Tibial artery (tissue), 4 donors: Measurements from ENCODE around the gene NCAM1.

Experiments used
- DNase-seq, 2 donors: peaks; one replicate each; pipeline ENCODE4 v3.0.0-alpha.2; 2019
- H3K27ac ChIP-seq, 2 donors: fragments of 200-600 bp; sonication (generic) in 1 of 2; 1 replicate in 1 of 2; 2 replicates in 1 of 2; pipeline ENCODE4 v1.5.1; 2018 to 2019; ENCODE audit warnings: mild to moderate bottlenecking in 1 of 2
- H3K27me3 ChIP-seq, 2 donors: fragments of 200-600 bp; sonication (generic) in 1 of 2; one replicate each; pipeline versions ENCODE4 v1.5.1 to v1.6.0; 2016 to 2019
- H3K36me3 ChIP-seq, 3 donors: fragments of 200-600 bp; sonication (generic) in 2 of 3; one replicate each; pipeline ENCODE4 v1.5.1; 2016 to 2019; ENCODE audit warnings: mild to moderate bottlenecking in 2 of 3
- H3K4me1 ChIP-seq, 4 donors: fragments of 200-600 bp; sonication (generic) in 2 of 4; 1 replicate in 3 of 4; 2 replicates in 1 of 4; pipeline ENCODE4 v1.5.1; 2016 to 2019
- H3K4me3 ChIP-seq, 2 donors: fragments of 200-600 bp; sonication (generic) in 1 of 2; 1 replicate in 1 of 2; 2 replicates in 1 of 2; pipeline ENCODE4 v1.5.1; 2018 to 2019; ENCODE audit warnings: mild to moderate bottlenecking in 2 of 2
- H3K9me3 ChIP-seq, 3 donors: fragments of 200-600 bp; sonication (generic) in 1 of 3; one replicate each; pipeline ENCODE4 v1.5.1; 2016 to 2019
- intact Hi-C: fragments of 100-400 bp; cut with DNase I; formaldehyde crosslinking; loops from one replicate; pipeline ENCODE4 v1.15.0; 2023; ENCODE audit warnings: low total_unique reads
- TF ChIP-seq, protein P1 (sequence below), 2 experiments: fragments of 200-600 bp in 1 of 2; fragments of 450-650 bp in 1 of 2; IDR thresholded peaks; one replicate each; pipeline ENCODE4 v1.5.1; 2017 to 2019; ENCODE audit warnings: antibody characterized with exemption in 2 of 2, mild to moderate bottlenecking in 1 of 2, moderate library complexity in 1 of 2

Gene NCAM1

GRCh38 chr11:113153847-113154246, 192.6 kb downstream of the NCAM1 start:
- no peak overlapping the region for H3K4me3 ChIP-seq
- no peaks in the 10 kb centered on the region for H3K4me1 ChIP-seq
- peaks cover 0 to 2% of the 10 kb centered on the region in 2 donors for H3K27me3 ChIP-seq
- TF ChIP-seq, protein P1, sequence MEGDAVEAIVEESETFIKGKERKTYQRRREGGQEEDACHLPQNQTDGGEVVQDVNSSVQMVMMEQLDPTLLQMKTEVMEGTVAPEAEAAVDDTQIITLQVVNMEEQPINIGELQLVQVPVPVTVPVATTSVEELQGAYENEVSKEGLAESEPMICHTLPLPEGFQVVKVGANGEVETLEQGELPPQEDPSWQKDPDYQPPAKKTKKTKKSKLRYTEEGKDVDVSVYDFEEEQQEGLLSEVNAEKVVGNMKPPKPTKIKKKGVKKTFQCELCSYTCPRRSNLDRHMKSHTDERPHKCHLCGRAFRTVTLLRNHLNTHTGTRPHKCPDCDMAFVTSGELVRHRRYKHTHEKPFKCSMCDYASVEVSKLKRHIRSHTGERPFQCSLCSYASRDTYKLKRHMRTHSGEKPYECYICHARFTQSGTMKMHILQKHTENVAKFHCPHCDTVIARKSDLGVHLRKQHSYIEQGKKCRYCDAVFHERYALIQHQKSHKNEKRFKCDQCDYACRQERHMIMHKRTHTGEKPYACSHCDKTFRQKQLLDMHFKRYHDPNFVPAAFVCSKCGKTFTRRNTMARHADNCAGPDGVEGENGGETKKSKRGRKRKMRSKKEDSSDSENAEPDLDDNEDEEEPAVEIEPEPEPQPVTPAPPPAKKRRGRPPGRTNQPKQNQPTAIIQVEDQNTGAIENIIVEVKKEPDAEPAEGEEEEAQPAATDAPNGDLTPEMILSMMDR (IDR thresholded peaks at IDR 0.05), result no peak
- intact Hi-C loops, result no loop called here
- DNase-seq, result no peak
- H3K27ac ChIP-seq, result no peak overlapping the region
- no peaks in the 10 kb centered on the region for H3K36me3 ChIP-seq
- no peaks in the 10 kb centered on the region for H3K9me3 ChIP-seq

DNA sequence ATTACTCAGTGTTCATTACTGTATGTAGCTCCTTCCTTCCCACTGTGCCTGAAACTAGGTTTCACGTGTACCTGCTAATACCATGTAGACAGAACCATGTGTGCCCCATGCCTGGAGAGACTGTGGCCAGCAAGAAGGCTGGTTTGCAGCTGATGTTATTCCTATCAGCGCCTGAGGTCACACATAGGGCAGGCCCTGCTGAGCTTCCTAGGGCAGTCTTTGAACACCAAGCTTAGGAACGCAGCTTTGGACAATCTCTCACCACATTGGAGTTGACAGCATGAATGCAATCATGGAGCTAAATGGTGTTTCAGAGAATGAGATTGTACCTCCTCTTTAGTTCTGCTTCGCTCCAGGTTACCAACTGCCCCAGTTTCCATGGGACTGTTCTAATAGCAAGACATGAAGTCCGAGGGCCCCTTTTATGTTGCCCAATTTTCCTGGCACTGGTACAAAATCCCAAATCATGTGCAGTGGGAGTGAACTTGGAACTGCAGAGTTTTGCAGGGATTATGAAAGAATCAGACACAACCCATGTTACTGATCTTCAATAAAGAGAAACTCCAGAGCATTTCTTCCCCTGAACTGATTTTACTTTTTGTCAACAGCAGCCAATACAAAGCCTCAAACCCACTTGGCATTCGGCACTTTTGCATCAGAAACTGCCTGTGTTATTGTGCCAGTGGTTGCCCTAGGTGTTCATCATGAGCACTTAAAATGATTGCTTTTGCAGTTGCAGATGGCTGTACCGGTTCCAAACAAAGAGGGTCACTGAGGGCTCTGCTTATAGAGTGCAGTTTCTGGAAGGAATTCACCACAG, 199.0 kb downstream of the NCAM1 start:
- Histone ChIP-seq H3K27ac (no peak overlapping the region), H3K9me3 (no peaks in the 10 kb centered on the region), H3K36me3 (no peaks in the 10 kb centered on the region), H3K27me3 (no peaks in the 10 kb centered on the region), H3K4me3 (no peak overlapping the region), H3K4me1 (peaks cover 0 to 14% (median 8%) of the 10 kb centered on the region in 4 donors)
- TF ChIP-seq, protein P1 (IDR thresholded peaks at IDR 0.05), result no peak
- peak in 1 of 2 donors; percentile 54 for DNase-seq
- intact Hi-C loops, result no loop called here

DNA sequence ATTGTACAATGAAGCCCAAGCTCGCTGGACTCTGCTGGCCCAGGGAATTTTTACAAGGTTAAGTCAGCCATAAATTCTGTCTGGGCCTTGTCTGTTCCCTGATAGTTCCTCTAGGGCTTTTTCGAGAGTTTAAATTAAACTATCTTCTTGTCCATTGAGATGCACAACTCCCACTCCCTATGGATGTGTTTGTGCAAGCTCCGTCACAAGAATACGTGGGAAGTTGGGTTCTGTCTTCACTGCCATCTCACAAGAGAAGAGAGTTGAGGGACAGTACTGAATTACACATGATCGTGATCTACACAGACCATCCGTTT, 199.5 kb downstream of the NCAM1 start:
- intact Hi-C loops, result no loop called here
- Histone ChIP-seq H3K27ac (no peak overlapping the region), H3K27me3 (no peaks in the 10 kb centered on the region), H3K4me3 (no peak overlapping the region), H3K4me1 (peaks cover 0 to 14% (median 8%) of the 10 kb centered on the region in 4 donors), H3K36me3 (no peaks in the 10 kb centered on the region), H3K9me3 (no peaks in the 10 kb centered on the region)
- TF ChIP-seq, protein P1 (IDR thresholded peaks at IDR 0.05), result no peak
- DNase-seq, result no peak

DNA sequence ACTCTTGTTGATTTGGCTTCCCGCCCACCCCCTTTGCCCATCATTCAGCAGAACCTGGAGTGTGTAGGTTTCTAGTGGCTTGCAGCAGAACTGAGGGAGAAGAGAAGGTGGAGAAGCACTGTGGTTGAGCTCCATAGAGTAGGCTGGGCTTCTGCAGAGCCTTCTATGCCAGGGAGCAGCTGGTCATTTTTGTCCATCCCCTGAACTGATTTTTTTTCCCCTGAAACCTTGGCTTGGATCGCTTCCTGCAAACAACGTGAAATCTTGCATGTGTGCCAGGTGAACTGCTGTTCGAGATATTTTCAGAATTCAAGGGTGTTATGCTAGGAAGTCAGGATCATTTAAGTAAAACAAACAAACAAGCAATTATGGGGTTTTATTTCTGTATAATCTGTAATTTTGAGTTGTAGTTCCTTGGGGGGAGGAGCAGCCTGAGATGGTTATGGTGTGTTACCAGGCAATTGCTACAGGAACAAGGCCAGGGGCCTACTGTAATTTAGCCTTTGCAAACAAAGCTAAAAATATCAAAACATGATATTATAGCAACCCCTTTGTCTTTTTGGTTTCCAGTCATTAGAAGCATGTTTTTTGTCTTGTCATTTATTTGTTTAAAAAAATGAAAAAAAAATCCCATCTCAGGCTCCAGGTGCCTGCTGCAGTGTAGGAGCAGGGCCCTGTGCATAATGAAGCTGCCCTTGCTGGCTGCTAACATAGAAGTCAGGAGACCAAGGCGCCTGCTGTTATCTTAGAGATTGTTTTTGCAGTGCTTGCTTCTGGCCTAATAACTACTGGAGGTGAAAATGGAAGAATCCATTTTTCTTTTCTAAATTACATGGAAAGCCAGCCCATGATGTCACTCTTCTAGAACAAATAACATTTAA, 200.7 kb downstream of the NCAM1 start:
- H3K4me1 ChIP-seq, result peaks cover 0 to 14% (median 8%) of the 10 kb centered on the region in 4 donors
- H3K9me3 ChIP-seq, result no peaks in the 10 kb centered on the region
- DNase-seq, result peak in 1 of 2 donors; percentile 33
- no peak overlapping the region for H3K27ac ChIP-seq
- H3K4me3 ChIP-seq, result no peak overlapping the region
- H3K36me3 ChIP-seq, result no peaks in the 10 kb centered on the region
- intact Hi-C loops, result no loop called here
- no peaks in the 10 kb centered on the region for H3K27me3 ChIP-seq
- TF ChIP-seq, protein P1 (IDR thresholded peaks at IDR 0.05), result no peak

- TF ChIP-seq, protein P1 (IDR thresholded peaks at IDR 0.05), result peak in 1 of 2 experiments; percentile 29
- H3K4me3 ChIP-seq, result no peak overlapping the region
These were observed 201.4 kb downstream of the NCAM1 start for GRCh38 chr11:113162592-113162962.

More at GRCh38 chr11:113162592-113162962, 201.4 kb downstream of the NCAM1 start:
- H3K27ac ChIP-seq, result no peak overlapping the region
- peak in 1 of 2 donors; percentile 59 for DNase-seq
- H3K27me3 ChIP-seq, result no peaks in the 10 kb centered on the region
- H3K36me3 ChIP-seq, result no peaks in the 10 kb centered on the region
- no peaks in the 10 kb centered on the region for H3K9me3 ChIP-seq
- intact Hi-C loops, result no loop called here
- peaks cover 0 to 14% (median 8%) of the 10 kb centered on the region in 4 donors for H3K4me1 ChIP-seq
